Keratinocyte (primary cell): ENCODE measurements around the gene S1PR4. TPM values are rescaled to one million over a fixed set of nuclear protein-coding genes. Genes with fewer than 3 reads are reported as not detected.
"Not testable (repeated sequence)": the region's sequence is repeated elsewhere in the genome, so short reads cannot be mapped to it uniquely, and the experiment has no call there.

Source experiments
- DNase-seq: peaks from one replicate; pipeline ENCODE4 v3.0.0-alpha.2; 2011; ENCODE audit warnings: low read depth, missing footprints, low spot score
- FAIRE-seq: peaks from 2 replicates; lab custom pipeline; 2011; peaks lifted over from hg19 to GRCh38; lab: Jason Lieb, UNC
- H2AFZ ChIP-seq: 2 replicates; pipeline ENCODE4 v1.6.0; 2012; ENCODE audit warnings: low read length, control low read depth, inconsistent platforms; ENCODE audit not compliant: control insufficient read depth
- H3K27ac ChIP-seq: 2 replicates; pipeline ENCODE4 v1.5.1; 2011; ENCODE audit warnings: low read length; ENCODE audit not compliant: control insufficient read depth, insufficient read depth
- H3K27me3 ChIP-seq: 3 replicates; pipeline ENCODE4 v1.6.0; 2011; ENCODE audit warnings: low read length; ENCODE audit not compliant: control insufficient read depth, insufficient read depth; ENCODE audit errors: extremely low read depth
- H3K36me3 ChIP-seq, 2 experiments: 2 replicates in 1 of 2; 3 replicates in 1 of 2; pipeline ENCODE4 v1.5.1; 2011; ENCODE audit warnings: low read length in 2 of 2, mild to moderate bottlenecking in 1 of 2; ENCODE audit not compliant: control insufficient read depth in 2 of 2, insufficient read depth in 2 of 2; ENCODE audit errors: extremely low read depth in 1 of 2
- H3K4me1 ChIP-seq: 3 replicates; pipeline ENCODE4 v1.5.1; 2011; ENCODE audit warnings: low read length; ENCODE audit not compliant: control insufficient read depth, insufficient read depth; ENCODE audit errors: extremely low read depth
- H3K4me2 ChIP-seq: 3 replicates; pipeline ENCODE4 v1.6.0; 2011; ENCODE audit warnings: low read depth, low read length; ENCODE audit not compliant: control insufficient read depth, insufficient read depth; ENCODE audit errors: extremely low read depth
- H3K4me3 ChIP-seq, 3 experiments: fragments of 200-600 bp in 1 of 3; sonication (generic) in 1 of 3; 2 replicates in 2 of 3; 3 replicates in 1 of 3; pipeline ENCODE4 v1.5.1; 2011 to 2016; ENCODE audit warnings: low read length in 3 of 3, mild to moderate bottlenecking in 3 of 3, control low read depth in 2 of 3, inconsistent platforms in 1 of 3, low read depth in 1 of 3, mixed read lengths in 1 of 3, mixed run types in 1 of 3, moderate library complexity in 1 of 3; ENCODE audit not compliant: control insufficient read depth in 2 of 3, insufficient read depth in 2 of 3; ENCODE audit errors: extremely low read depth in 1 of 3
- H3K79me2 ChIP-seq: 2 replicates; pipeline ENCODE4 v1.6.0; 2012; ENCODE audit warnings: low read length; ENCODE audit not compliant: control insufficient read depth, insufficient read depth
- H3K9ac ChIP-seq: 3 replicates; pipeline ENCODE4 v1.6.0; 2011; ENCODE audit warnings: low read length; ENCODE audit not compliant: control insufficient read depth, insufficient read depth; ENCODE audit errors: extremely low read depth
- H3K9me1 ChIP-seq: 3 replicates; pipeline ENCODE4 v1.6.0; 2011; ENCODE audit warnings: low read length; ENCODE audit not compliant: control insufficient read depth, insufficient read depth; ENCODE audit errors: extremely low read depth
- H3K9me3 ChIP-seq: 2 replicates; pipeline ENCODE4 v1.5.1; 2012; ENCODE audit warnings: low read depth, low read length; ENCODE audit not compliant: control insufficient read depth
- H4K20me1 ChIP-seq: 3 replicates; pipeline ENCODE4 v1.6.0; 2011; ENCODE audit warnings: low read length; ENCODE audit not compliant: control insufficient read depth, insufficient read depth; ENCODE audit errors: extremely low read depth
- EZH2 ChIP-seq: IDR thresholded peaks from one replicate; pipeline ENCODE4 v1.6.1; 2012; ENCODE audit warnings: inconsistent platforms, mild to moderate bottlenecking, low read length, moderate library complexity
- dilution Hi-C: fragments of 300-500 bp; cut with MboI; formaldehyde crosslinking; loops from one replicate; pipeline ENCODE4 v1.7.0; 2020; ENCODE audit warnings: low sequenced_read_pairs; ENCODE audit not compliant: extremely low pct_ligation_motif_present
- polyA plus RNA-seq, 5 experiments: library from polyadenylated mRNA; depleted of rRNA in 3 of 5; stranded (reverse) in 3 of 5; stranded (forward) in 1 of 5; unstranded in 1 of 5; fragments of >200 nt; gene quantifications; 1 replicate in 1 of 5; 2 replicates in 3 of 5; 3 replicates in 1 of 5; pipeline versions ENCODE4 v1.2.1 to v1.2.3, GENCODE V29; 2011 to 2012; ENCODE audit warnings: missing spikeins in 2 of 5, low read depth in 1 of 5, low replicate concordance in 1 of 5
- TF ChIP-seq, protein P1 (sequence below), 3 experiments: IDR thresholded peaks in 1 of 3; conservative IDR thresholded peaks in 1 of 3; optimal IDR thresholded peaks in 1 of 3; 2 replicates in 2 of 3; 3 replicates in 1 of 3; pipeline versions ENCODE3 to v1.5.1; 2011; ENCODE audit warnings: low read length in 3 of 3, mild to moderate bottlenecking in 3 of 3, moderate library complexity in 2 of 3, control low read depth in 1 of 3, inconsistent platforms in 1 of 3; ENCODE audit not compliant: insufficient read depth in 2 of 3; ENCODE audit errors: extremely low read depth in 1 of 3

Gene S1PR4
- polyA plus RNA-seq, 1 donor (not counting 4 experiments of a cell fraction or from before 2014, with no cell fraction given): 0.08 TPM

DNA sequence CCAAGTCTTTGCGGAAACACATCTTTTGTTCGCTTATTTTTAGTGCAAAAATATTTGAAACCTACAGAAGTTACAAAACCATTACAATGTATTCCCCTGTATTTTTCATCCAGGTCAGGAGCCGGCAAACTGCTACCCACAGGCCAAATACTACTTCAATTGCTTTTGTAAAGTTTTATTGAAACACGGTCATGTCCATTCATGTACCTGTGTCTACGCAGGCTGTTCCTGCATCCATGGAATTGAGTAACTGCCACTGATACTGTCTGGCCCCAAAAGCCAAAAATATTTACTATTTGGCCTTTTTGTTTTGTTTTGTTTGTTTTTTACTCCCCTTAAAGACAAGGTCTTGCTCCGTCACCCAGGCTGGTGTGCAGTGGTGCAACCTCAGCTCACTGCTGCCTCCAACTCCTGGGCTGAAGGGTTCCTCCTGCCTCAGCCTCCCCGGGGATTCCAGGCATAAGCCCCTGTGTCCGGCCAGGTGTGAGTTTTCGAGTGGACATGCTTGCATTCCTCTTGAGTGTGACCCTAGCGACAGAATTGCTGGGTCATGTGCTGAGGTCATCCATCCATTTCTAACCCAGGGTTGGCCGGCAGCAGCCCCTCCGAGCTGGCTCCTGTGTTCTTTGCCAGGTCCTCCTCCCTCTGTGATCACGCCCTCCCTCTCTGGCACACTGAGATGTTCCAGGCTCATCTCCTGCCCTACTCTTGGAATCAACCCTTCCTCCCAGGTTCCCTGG, 10.9 kb upstream of the S1PR4 start:
- dilution Hi-C loops: no loop called here
- H3K27ac ChIP-seq: no peak overlapping the region
- H3K9ac ChIP-seq: no peak overlapping the region
- FAIRE-seq (no peak), DNase-seq (no peak)
- H3K4me2 ChIP-seq: no peak overlapping the region
- H3K4me1 ChIP-seq: peaks cover 13% of the 10 kb centered on the region
- H2AFZ ChIP-seq: no peak overlapping the region
- H3K9me3 ChIP-seq: no peaks in the 10 kb centered on the region
- TF ChIP-seq, protein P1, sequence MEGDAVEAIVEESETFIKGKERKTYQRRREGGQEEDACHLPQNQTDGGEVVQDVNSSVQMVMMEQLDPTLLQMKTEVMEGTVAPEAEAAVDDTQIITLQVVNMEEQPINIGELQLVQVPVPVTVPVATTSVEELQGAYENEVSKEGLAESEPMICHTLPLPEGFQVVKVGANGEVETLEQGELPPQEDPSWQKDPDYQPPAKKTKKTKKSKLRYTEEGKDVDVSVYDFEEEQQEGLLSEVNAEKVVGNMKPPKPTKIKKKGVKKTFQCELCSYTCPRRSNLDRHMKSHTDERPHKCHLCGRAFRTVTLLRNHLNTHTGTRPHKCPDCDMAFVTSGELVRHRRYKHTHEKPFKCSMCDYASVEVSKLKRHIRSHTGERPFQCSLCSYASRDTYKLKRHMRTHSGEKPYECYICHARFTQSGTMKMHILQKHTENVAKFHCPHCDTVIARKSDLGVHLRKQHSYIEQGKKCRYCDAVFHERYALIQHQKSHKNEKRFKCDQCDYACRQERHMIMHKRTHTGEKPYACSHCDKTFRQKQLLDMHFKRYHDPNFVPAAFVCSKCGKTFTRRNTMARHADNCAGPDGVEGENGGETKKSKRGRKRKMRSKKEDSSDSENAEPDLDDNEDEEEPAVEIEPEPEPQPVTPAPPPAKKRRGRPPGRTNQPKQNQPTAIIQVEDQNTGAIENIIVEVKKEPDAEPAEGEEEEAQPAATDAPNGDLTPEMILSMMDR (optimal IDR thresholded peaks at IDR 0.05 in 1 of 3, IDR thresholded peaks at IDR 0.05 in 1 of 3, conservative IDR thresholded peaks at IDR 0.05 in 1 of 3; ENCODE audit: extremely low read depth in 1 of 3, insufficient read depth in 2 of 3, low read length in 3 of 3): no peak
- no peaks in the 10 kb centered on the region for H4K20me1 ChIP-seq
- no peak overlapping the region for H3K4me3 ChIP-seq
- H3K79me2 ChIP-seq: peaks cover under 1% of the 10 kb centered on the region
- peaks cover 13 to 23% of the 10 kb centered on the region in 2 experiments for H3K36me3 ChIP-seq
- no peaks in the 10 kb centered on the region for H3K27me3 ChIP-seq
- peaks cover 3% of the 10 kb centered on the region for H3K9me1 ChIP-seq

DNA sequence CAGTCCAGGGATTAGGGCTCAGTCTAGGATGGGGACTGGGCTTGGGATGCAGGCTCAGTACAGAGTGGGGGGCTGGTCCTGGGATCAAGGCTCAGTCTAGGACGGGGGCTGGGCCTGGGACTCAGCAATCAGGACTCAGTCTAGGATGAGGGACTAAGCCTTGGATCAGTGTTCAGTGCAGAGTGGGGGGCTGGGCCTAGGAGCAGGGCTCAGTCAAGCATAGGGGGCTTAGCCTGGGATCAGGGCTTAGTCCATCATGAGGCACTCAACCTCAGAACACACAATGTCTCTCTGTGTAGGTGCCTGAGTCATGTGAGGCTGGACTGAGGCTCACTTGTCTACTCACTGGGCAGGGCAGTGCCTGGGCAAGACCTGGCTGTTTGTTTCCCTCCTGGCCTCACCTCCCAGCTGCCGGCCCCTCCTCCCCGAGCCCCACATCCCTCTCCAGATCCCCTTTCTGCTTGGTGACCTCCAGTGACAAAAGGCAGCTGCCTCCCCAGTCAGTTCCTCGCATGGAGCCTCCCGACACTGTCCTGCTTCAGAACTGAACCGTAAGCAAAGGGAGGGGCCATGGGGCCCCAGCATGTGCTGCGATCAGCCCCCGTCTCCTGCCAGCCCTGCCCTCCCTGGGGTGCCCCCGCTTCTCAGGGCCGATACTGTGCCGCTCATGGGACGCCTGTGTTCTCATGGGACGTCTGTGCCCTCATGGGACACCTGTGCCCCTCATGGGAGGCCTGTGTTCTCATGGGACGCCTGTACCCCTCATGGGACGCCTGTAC, 6.5 kb upstream of the S1PR4 start:
- no peaks in the 10 kb centered on the region for H3K9me3 ChIP-seq
- TF ChIP-seq EZH2: no peak
- TF ChIP-seq, protein P1 (optimal IDR thresholded peaks at IDR 0.05 in 1 of 3, IDR thresholded peaks at IDR 0.05 in 1 of 3, conservative IDR thresholded peaks at IDR 0.05 in 1 of 3; ENCODE audit: extremely low read depth in 1 of 3, insufficient read depth in 2 of 3, low read length in 3 of 3): no peak
- dilution Hi-C loops: no loop called here
- H3K4me2 ChIP-seq: no peak overlapping the region
- no peaks in the 10 kb centered on the region for H4K20me1 ChIP-seq
- peak overlapping the region; percentile 36 for H3K27ac ChIP-seq
- DNase-seq: no peak
- H3K4me3 ChIP-seq: no peak overlapping the region
- no peak overlapping the region for H2AFZ ChIP-seq
- peaks cover 3% of the 10 kb centered on the region for H3K9me1 ChIP-seq
- FAIRE-seq: peak; percentile 74
- H3K4me1 ChIP-seq: peaks cover 28% of the 10 kb centered on the region
- no peak overlapping the region for H3K9ac ChIP-seq
- H3K79me2 ChIP-seq: no peaks in the 10 kb centered on the region
- H3K27me3 ChIP-seq: no peaks in the 10 kb centered on the region
- H3K36me3 ChIP-seq: peaks cover 2 to 7% of the 10 kb centered on the region in 2 experiments

DNA sequence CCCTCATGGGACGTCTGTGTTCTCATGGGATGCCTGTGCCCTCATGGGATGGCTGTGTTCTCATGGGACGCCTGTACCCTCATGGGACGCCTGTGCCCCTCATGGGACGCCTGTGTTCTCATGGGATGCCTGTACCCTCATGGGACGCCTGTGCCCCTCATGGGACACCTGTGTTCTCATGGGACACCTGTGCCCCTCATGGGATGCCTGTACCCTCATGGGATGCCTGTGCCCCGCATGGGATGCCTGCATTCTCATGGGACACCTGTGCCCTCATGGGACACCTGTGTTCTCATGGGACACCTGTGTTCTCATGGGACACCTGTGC, 5.9 kb upstream of the S1PR4 start:
- H3K27me3 ChIP-seq, H2AFZ ChIP-seq, DNase-seq, H3K9me3 ChIP-seq, H3K79me2 ChIP-seq, FAIRE-seq, dilution Hi-C loops, H3K9me1 ChIP-seq, H3K9ac ChIP-seq, H4K20me1 ChIP-seq, H3K4me3 ChIP-seq, H3K4me2 ChIP-seq, H3K36me3 ChIP-seq: not testable (repeated sequence)
- H3K27ac ChIP-seq: peak overlapping the region; percentile 36
- H3K4me1 ChIP-seq: peaks cover 34% of the 10 kb centered on the region
